HEK293T (cell line): Measurements from ENCODE around the gene L3MBTL1.

Source experiments
- BHLHE40 ChIP-seq: fragments of 450-650 bp; IDR thresholded peaks from 2 replicates; pipeline ENCODE4 v1.6.1; 2016; ENCODE audit warnings: mild to moderate bottlenecking, moderate library complexity, borderline replicate concordance
- CTBP1 ChIP-seq: fragments of 450-650 bp; IDR thresholded peaks from 2 replicates; pipeline ENCODE4 v1.6.1; 2016; ENCODE audit warnings: borderline replicate concordance
- ELF4 ChIP-seq: fragments of 450-650 bp; IDR thresholded peaks from 2 replicates; pipeline ENCODE4 v1.6.1; 2017; ENCODE audit warnings: antibody characterized with exemption
- FOXA1 ChIP-seq: fragments of 450-650 bp; IDR thresholded peaks from 2 replicates; pipeline ENCODE4 v1.6.1; 2016; ENCODE audit warnings: mild to moderate bottlenecking
- FOXK2 ChIP-seq: fragments of 450-650 bp; IDR thresholded peaks from 2 replicates; pipeline ENCODE4 v1.6.1; 2016; ENCODE audit warnings: mild to moderate bottlenecking
- FOXM1 ChIP-seq: fragments of 450-650 bp; IDR thresholded peaks from 2 replicates; pipeline ENCODE4 v1.6.1; 2017; ENCODE audit warnings: mild to moderate bottlenecking, borderline replicate concordance
- HDGF ChIP-seq: fragments of 450-650 bp; IDR thresholded peaks from 2 replicates; pipeline ENCODE4 v1.6.1; 2017; ENCODE audit warnings: antibody characterized with exemption, borderline replicate concordance
- L3MBTL2 ChIP-seq: fragments of 450-650 bp; conservative IDR thresholded peaks from 2 replicates; pipeline ENCODE4 v1.6.1; 2016; ENCODE audit warnings: mild to moderate bottlenecking
- LEF1 ChIP-seq: fragments of 450-650 bp; IDR thresholded peaks from 2 replicates; pipeline ENCODE4 v1.6.1; 2017; ENCODE audit warnings: mild to moderate bottlenecking, borderline replicate concordance
- NFRKB ChIP-seq: fragments of 450-650 bp; IDR thresholded peaks from 2 replicates; pipeline ENCODE4 v1.6.1; 2016; ENCODE audit warnings: mild to moderate bottlenecking, moderate library complexity
- SP1 ChIP-seq: fragments of 450-650 bp; IDR thresholded peaks from 2 replicates; pipeline ENCODE4 v1.6.1; 2017
- SUZ12 ChIP-seq: fragments of 450-650 bp; IDR thresholded peaks from 2 replicates; pipeline ENCODE4 v1.6.1; 2016; ENCODE audit warnings: mild to moderate bottlenecking
- TARDBP ChIP-seq: fragments of 450-650 bp; IDR thresholded peaks from 2 replicates; pipeline ENCODE4 v1.6.1; 2016
- ZNF384 ChIP-seq: fragments of 450-650 bp; IDR thresholded peaks from 2 replicates; pipeline ENCODE4 v1.6.1; 2016

DNA sequence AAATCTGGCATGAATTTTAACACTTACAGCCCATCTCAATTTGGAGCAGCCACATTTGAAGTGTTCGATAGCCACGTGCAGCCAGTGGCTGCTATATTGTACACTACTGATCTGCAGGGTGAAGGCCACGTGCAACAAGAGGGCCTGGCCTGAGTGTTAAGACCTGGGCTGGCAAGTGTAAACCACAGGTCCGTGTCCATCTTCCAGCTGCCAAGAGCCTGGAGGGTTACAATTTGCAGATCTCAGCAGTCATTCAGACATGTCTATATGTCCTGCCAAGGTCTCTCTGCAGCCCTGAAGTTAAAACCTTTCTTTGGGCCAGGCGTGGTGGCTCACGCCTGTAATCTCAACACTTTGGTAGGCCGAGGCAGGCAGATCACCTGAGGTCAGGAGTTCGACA, 65.4 kb downstream of the L3MBTL1 start:
- TF ChIP-seq FOXM1 (no peak), CTBP1 (no peak), L3MBTL2 (no peak), TARDBP (no peak), HDGF (no peak), BHLHE40 (no peak), SP1 (no peak), FOXA1 (no peak), SUZ12 (no peak), LEF1 (no peak), ZNF384 (no peak), FOXK2 (no peak), NFRKB (no peak), ELF4 (no peak)
